HG03558 (cell line): Measurements from ENCODE around the gene IL5.

ENCODE experiments used
- ATAC-seq: cut with Tn5 transposase; IDR thresholded peaks from one replicate; pipeline ENCODE4 v1.9.1; 2021; ENCODE audit warnings: moderate number of reproducible peaks; ENCODE audit not compliant: unreplicated experiment; ENCODE audit errors: extremely low read depth

IL5 gene

DNA sequence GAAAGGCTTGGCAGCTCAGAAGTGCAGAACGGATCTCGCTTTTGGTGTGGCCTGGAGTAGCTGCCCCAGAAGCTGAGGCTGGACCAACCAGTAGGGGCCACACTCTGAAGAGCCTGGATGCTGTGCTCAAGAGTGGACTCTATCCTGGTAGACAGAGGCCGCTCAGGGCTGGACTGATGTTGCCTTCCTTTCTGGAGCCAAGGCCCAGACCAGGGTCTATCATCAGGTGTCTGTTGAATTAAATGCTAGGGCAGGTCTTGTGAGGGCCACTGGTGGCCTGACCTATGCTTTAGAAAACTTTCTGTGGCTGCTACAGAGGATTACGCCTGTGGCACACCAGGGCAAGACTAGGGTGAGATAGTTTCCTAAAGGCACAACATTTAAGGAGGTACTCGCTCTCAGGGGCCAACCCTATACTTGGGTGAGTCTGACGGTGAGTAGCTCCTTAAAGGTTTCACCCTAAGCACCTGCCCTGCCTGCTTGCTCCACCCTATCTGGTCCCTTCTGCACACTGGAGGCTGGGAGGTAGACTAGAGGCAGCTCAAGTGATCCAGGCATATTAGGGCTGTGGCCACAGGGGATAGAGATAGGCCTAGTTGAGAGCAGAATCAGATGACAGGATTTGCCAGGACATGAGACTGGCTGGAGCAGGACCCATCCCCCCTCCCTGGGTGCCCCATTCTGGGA lies 42.9 kb downstream of the IL5 start:
- no peak for ATAC-seq

DNA sequence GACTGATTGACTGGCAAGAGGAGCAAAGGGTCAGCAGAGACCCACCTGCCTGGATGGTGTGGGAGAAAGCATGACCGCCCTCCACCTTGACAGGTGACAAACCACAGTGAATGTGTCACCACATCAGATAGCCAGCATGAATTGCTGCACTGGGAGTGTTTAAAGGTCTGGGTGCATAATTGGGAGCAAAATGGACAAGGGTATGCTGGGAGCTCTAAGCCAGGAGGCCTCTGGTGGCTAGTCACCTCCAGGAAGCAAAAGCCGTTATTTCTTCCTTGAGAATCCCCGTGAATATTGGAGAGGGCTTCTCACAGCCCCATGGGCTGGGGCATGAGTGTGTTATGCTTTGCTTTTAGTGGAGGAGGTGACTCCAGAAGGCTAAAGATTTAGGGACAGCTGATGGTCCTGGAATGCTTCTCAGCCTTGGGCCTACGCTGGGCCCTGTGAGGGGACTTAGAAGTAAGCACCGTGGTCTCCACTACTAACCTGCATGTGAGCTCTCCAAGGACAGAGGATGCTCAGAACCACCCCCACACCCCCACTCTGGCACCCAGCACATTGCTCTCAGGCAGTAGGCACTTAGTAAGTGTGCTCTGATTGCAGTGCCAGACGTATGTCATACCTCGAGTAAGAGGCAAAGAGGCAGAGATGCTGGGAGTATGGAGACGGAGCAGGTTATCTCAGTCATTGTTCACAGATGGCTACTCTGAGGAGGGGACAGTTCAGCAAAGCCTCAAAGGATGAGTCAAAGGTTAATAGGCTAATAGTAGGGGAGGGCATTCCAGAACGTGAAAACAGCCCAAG lies 43.7 kb downstream of the IL5 start:
- ATAC-seq, result no peak

DNA sequence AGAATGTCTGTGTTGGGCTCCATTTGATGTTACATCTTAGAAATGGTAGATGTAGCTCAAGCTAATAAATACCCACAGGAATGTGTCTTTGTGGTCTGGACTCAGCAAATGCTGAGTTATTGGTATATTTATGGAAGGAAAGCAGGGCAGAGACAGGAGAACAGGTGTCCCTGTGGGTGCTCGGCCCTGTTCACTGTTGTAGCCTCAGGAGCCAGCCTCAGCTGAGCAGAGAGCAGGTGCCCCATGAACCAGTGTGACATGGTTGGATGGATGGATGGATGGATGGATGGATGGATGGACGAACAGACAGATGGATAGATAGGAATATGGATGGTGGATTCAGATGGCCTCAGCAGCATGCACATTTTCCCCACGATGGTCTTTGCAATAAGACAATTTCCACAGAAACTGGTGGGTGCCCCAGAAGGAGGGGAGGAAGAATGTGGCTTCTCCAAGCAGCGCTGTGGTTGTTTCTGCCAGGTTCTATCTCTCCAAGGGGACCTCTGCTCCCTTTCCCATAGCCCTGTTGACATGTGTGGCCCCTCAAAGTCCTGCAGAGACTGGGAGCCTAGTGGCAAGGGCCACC lies 44.5 kb downstream of the IL5 start:
- ATAC-seq, result no peak

DNA sequence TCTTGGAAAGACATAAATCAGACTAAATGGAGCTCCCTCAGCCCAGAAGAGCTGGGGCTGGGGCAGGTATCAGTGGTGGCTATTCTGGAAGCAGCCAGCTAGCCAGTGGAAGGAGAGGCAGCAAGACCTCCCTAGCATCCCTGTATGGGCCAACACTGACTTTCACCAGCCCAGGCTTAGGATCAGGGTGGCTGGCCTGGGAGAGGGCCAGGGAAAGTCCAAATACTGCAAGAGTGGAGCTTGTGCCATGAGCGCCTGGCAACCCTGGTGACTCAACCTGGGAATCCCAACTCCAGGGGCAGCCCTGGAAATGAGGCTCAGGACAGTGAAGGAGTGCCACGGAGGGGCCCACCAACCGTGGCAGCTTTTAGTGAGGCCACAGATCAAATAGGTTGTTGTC lies 45.2 kb downstream of the IL5 start:
- no peak for ATAC-seq

DNA sequence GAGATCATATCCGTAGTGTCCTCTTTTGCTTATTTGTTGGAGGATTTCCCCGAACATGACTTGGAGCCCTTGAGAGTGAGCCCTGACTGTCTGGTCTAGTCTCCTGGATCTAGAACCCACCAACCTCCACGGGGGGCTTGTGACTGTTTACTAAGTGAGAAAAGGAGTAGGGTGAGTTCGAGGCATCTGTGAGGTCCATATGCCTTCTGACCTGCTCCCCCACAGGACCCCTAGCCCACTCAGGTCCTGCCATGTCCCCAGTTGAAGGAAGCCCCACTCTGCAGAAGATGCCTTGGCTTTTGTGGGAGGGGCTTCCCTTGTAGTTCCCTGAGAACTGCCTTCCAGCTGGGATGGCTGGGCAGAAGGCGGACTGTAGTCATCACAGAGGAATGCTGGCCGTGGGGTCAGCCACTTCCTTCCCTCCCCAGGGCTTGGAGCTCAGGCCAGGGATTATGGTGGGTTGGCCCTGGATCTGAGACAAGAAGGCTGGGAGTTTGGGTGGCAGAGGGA lies 45.8 kb downstream of the IL5 start:
- ATAC-seq, result no peak

DNA sequence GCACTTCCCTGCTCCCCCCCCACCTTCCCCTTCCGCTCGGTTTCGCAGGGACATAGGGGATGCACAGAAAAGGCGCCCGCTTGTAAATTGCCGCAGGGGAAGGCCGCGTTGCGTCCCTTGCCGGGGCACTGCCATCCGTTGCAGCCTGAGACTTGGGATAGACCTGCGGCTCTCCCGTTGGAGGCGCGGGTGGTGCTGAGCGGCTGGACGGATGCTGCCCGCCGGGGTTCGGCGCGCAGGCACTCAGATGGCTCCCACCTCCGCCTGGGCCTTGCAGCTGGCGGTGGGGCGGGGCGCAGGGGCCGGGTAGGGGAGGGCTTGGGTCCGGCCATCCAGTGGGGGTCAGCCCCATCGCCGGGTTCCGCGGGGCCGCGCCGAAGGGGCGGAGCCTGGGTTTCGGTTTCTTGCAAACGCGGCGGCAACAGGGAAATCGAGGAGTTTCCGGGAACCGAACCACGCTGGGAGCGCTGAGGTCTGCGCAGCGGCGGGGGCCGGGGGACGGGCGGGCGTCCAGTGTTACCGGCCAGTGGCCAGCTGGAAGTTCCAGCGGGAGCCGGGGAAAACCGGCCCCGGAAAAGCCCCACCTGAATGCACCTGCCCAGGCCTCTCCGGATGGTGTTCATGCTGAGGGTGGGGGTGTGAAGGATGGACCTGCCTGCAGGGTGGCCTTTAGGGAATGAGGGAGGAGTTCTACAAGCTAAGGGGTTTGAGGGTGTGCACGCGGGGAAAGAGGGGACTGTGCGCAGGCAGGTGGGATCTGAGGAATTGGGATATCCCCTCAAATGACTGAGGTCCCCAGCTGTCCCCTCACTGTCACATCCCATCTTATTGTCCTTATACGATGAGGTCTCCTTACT lies 46.5 kb downstream of the IL5 start:
- ATAC-seq, result no peak

DNA sequence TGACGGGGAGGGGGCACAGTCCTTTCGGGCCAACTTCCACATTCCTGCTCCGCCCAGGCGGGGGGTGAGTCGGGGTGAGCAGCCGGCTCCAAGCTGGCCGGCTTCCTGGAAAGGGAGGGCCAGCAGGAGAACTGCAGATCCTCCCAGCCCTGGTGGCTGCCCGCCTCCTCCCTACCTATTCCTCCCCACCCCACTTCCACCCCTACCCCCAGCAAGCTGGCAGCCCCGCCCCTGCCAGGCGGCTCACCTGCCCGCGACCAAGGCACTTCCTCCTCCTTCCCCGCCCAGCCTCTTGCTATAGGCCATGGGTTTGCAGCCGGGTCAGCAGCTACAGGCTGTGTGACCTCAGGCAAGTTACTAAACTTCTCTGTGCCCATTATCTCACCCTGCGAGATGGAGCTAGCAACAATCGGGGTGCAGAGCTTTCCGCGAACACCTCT lies 47.1 kb downstream of the IL5 start:
- ATAC-seq, result no peak

DNA sequence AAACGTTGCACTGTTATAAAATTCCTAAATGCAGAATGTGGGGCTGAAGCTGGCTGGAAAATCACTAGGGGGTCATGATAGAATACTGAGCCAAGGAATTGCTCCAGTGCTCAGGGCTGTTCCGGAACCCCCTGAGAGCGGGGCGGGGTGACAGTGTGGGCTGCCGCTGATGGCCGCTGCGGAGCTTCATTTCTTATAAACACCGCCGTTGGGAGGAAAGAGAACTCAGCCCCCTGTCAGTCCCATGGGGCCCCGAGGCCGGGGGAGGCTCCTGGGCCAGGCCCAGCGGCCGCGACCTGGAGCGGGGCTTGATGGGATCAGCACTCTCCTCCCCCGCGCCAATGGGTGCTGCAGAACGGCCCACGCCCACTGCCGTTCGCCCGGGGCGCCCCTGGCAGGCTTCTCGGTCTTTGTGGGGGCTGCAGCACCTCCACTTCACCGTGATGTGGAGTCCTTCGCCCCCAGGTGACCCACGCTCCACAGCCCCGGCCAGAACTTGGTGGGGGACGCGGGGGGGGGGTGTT lies 47.6 kb downstream of the IL5 start:
- no peak for ATAC-seq

DNA sequence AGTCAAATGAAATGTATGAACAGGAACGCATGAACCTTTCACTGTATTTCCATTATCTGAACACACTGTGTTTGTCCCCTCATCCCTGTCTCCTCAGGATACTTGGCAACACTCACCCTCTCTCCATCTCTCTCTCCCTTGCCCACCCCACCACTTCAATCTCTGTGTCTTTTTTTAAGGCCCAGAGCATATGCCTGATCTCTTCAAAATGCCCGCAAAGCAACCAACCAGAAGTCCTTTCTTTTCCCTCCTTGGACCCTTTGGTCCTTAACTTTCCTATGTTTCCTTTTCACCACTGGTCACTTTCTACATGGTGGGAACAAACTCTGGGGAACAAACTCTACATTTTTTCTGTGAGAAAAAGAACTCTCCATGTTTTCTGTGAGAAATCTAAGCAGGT lies 49.5 kb downstream of the IL5 start:
- no peak for ATAC-seq

DNA sequence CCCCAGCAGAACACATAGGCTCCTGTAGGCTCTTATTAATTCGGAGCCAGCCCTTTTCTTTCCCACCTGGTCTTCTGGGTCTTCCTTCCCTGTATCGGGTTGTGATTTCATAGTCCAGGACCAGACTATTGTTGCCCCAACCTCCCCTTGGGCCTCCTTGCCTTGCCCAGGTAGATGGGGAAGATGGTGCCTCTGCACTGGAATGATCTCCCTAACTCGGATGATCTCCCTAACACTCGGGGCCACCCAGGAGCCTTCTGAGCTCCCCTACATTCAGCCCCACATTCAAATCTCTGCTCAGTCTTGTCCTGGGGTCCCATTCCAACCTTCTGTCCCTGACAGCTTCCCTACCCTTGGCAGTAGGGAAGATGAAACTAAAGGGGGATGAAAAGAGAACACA lies 50.1 kb downstream of the IL5 start:
- no peak for ATAC-seq

DNA sequence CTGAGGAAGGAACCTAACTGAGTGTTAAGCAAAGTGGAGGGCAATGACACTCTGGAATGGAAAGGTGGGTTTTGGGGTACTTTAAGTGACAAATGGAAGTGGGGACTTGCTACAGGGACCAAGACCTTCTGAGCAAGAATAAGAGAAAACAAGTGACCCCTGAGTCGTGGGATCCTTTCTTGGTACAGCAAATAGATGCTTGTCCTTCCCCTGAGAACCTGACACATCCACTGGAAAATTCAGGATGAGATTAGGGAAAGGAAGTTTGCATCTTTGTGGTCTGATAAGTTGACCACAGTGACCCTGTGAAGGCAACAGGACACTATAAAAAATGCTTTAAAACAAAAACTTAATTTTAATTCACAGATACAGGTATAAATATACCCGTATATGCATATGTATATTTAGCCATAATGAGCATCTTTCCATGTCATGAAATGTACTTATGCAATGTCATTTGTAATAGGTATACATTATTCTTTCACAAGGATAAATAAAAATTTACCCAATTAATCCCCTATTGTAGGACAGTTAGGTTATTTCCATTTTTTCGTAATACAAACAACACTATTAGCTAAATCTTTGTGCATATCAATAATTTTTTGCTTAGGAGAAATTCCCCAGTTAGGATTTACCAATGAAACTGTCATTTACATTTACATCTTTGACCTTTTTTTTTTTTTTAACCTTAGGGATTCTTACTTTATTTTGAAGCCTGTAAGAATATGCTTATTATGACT lies 50.8 kb downstream of the IL5 start:
- no peak for ATAC-seq
